Activated naive CD4-positive, alpha-beta T cell treated with anti-CD3 and anti-CD28 coated beads, Interleukin-2, amount 50 U/mL, for 16 hours (primary cell): ENCODE results near the gene AVPR2.
A peak's percentile ranks its signal among the peaks of the same experiment; 100 is the strongest.

Experiments
- DNase-seq: peaks from one replicate; pipeline ENCODE4 v3.0.0-alpha.2; 2020

The AVPR2 gene

DNA sequence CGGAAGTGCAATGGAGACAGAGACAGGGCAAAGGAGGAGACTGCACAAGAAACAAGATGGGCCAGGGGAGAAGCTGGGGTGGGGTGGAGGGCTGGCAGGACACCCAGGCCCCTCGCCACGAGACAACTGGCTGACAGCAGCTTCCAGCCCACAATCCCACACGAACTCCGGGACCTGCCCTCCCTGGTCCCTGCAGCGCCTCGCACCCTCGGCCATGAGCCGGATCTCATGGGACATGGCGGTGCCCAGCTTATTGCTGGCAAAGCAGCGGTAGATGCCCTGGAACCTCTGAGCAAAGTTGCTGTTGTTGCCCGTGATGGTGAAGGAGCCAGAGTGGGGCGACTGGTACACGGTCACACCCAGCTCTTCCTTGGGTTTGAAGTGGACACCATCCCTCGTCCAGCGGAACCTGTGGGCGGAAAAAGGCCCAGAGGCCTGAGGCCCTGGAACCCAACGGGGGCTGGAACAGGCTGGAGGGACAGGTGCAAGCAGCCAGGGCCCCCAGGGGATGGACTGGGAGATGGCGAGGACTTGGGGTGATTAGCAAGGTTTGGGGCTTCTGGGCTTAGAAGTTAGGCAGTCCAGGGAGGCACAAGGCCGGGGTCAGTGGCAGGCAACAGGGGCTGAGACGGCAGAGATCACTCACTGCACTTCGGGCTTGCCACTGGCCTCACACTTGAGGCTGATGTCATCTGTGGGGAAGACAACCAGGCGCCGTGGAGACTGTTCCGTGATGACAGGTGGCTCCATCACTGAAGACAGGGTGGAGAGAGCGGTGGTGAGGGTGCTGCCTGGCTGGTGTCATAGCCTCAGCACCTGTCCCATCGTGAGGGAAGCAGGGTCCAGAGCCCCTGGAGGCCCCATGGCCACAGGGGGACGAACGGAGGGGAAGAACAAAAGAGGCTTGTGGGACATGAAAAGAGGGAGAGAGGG, 32.3 kb upstream of the AVPR2 start:
- no peak for DNase-seq

DNA sequence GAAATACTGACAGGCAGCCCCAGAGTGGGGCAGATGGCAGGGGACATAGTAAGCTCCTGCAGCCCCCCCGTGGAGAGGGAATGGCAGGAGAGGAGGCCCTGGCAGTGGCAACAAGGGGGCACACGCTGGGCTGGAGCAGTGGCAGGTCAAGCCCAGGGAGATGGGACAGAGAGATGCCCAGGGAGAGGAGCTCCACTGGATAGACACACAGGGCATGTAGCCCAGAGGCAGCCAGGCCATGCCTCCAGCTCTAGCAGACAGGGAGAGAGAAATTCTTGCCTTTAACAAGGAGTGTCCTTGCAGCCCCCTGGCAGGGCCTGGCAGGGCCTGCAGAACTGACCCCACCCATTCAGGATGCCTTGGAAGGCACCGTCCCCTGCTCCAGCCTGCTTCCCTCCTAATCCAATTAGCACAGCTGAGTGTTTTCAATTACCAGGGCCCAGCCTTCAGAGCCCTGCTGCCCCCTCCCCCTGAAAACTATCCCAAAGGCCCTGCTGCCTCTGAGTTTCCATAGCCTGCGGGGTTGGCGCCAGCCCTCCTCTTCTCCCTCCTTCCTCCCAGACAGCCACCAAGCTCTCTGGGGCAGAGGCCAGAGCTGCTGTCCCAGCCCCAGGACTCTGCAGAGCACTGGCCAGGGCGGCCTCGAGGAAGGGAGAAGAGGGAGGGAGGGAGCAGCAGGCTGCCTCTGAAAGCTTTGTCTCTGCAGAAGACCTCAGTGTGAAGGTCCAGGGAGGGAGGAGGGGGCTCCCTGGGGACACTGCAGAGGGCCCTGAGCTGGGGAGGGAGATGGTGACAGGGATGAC, 31.0 kb upstream of the AVPR2 start:
- no peak for DNase-seq

DNA sequence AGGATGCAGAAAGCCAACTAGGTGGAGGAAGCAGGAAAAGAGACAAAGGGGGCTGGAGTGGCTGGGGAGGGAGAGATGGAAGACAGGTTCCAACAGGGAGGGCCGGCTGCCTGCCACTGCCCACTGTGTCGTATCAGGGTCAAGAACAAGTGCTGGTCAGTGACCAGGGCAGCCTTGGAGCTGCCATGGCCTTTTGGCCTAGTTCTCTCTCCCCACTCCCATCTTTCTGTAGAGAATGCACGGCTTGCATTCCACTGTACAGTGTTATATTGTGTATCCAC, 30.4 kb upstream of the AVPR2 start:
- no peak for DNase-seq

- no peak for DNase-seq
Measured at GRCh38 chrX:153874366-153875125, 29.9 kb upstream of the AVPR2 start.

GRCh38 chrX:153875391-153876111, 28.9 kb upstream of the AVPR2 start:
- DNase-seq = peak; percentile 59

DNA sequence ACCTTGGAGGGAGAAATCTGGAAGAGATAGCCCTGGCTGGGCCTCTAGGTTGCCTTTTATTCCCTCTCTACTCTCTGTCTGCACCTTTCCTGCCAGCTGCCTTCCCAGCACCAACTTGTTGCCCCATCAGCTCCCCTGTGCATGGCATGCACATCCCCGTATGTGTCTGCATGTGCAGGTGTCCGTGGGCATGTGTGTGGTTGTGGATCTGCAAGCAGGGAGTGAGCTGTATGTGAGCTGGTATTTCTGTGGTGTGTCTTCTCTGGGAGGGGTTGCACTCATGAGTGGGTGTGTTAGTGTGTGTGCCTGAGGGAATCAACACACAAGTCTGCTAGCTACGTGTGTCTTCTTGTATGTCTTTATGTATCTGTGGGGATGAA, 28.4 kb upstream of the AVPR2 start:
- no peak for DNase-seq

- DNase-seq = no peak
Measured at GRCh38 chrX:153877571-153878261, 26.8 kb upstream of the AVPR2 start.

DNA sequence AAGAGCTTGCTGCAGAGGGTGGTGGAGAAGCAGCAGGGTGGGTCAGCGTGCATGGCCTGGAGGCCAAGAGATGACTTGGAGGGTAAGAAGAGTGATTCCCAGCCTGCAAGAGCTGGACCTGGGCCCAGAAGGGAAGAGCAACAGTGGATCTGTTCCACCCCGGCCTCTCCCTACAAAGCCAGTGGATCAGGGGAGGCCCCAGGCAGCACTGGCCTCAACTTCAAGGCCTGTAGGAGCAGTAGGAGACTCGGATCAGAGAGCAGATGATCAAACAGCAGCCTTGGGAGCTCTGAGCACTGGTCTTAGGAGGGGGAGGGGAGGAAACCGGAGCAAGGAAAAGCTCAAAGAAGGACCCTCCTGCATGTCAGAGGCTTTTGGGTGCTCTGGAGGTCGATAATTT, 26.1 kb upstream of the AVPR2 start:
- no peak for DNase-seq

DNA sequence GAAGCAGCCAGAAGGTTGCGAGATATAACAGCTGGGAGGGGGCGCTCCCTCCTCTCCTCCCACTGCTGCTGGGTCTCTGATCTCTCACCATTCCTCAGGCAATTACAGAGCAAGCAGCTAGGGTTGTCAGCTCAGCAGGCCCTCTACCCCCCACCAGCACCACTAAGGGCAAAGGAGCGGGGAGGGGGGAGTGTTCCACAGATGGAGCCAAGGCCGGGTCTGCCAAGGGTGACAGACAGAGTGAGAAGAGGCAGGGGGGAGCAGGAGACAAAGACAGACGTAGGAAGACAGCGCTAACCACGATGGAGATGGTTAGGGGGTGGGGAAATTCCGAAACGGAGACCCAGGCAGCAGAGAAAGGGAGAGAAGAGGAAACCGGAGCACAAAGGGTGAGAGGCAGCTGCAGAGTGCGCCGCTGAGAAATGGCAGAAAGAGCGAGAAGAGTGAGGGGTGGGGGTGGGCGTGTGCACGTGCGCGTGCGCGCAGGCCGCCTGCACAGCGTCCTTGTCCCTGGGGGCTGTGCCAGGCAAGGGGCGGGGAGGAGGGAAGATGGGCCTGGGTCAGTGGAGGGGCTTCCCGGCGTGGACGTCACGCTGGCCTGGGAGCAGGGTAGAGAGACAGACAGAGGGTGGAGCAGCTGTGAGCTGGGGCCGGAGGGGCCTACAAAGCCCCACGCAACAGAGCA, 25.4 kb upstream of the AVPR2 start:
- peak; percentile 26 for DNase-seq

- no peak for DNase-seq
Measured at GRCh38 chrX:153879741-153880439, 24.6 kb upstream of the AVPR2 start.

GRCh38 chrX:153880440-153880815, 24.0 kb upstream of the AVPR2 start:
- DNase-seq = no peak

DNA sequence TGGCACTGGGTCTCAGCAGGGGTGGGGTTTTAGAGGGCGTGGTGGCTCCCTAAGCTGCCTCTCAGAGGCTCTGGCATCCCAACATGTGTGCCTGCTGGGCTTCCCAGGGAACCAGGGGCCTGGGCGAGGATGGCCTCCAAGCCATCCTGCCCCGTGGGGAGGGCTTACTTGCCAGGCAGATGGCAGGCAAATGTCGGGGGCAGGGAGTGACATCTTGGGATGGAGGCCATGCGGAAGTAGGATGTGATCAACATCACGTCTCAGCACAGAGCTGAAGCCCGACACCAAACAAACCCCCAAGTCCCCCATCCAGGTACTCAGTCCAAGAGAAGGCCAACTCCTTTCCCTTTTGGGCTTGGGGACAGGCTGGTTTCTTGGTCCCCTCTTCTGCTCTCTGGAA, 23.2 kb upstream of the AVPR2 start:
- no peak for DNase-seq

DNA sequence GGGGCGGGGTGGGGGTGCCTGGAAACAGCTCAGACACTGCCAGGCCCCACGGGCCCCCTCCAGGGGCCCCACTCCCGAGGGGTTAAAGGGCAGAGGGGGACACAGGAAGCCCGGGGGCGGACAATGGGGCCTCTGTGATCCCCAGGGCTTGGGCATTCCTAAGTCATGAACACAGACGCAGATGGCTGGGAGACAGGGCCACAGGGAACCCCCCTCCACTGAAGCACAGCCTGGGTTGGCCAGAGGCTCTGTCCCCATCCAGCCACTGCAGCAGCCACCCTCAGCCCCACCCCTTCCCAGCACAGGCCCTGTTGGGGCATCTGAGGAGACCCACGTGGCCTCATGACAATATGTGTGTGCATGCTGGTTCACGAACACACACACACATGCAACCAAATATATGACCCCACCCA, 22.4 kb upstream of the AVPR2 start:
- DNase-seq = no peak

- no peak for DNase-seq
Measured at GRCh38 chrX:153882557-153882956, 21.9 kb upstream of the AVPR2 start.

GRCh38 chrX:153883163-153883843, 21.2 kb upstream of the AVPR2 start:
- no peak for DNase-seq

GRCh38 chrX:153884136-153884535, 20.3 kb upstream of the AVPR2 start:
- no peak for DNase-seq

- no peak for DNase-seq
Measured at GRCh38 chrX:153884590-153884989, 19.9 kb upstream of the AVPR2 start.

DNA sequence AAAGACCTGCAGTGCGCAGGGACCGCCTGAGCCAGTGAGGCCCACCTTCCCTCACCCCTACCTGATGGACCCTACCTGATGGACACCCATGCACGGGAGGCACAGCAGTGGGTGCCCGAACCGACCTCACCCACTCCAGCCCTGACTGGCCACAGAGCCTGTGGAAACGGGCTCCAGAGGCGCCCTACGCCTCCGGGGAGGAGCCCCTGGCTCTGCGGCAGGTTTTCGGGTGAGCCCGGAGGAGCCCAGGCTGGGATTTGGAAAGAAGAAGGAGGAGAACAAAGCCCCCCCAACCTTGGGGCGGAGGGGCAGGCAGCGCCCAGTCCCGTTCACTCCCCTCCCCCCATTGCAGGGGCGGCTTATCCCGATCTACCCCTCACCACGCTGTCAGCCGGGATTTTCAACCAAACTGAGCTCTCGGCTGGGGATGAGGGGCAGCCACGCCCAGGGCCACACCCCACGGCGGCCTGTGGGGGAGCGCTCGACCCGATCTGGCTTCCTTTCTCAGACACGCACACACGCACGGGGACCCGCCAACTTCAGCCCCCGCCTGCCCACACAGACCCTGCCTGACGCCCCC, 19.2 kb upstream of the AVPR2 start:
- no peak for DNase-seq

DNA sequence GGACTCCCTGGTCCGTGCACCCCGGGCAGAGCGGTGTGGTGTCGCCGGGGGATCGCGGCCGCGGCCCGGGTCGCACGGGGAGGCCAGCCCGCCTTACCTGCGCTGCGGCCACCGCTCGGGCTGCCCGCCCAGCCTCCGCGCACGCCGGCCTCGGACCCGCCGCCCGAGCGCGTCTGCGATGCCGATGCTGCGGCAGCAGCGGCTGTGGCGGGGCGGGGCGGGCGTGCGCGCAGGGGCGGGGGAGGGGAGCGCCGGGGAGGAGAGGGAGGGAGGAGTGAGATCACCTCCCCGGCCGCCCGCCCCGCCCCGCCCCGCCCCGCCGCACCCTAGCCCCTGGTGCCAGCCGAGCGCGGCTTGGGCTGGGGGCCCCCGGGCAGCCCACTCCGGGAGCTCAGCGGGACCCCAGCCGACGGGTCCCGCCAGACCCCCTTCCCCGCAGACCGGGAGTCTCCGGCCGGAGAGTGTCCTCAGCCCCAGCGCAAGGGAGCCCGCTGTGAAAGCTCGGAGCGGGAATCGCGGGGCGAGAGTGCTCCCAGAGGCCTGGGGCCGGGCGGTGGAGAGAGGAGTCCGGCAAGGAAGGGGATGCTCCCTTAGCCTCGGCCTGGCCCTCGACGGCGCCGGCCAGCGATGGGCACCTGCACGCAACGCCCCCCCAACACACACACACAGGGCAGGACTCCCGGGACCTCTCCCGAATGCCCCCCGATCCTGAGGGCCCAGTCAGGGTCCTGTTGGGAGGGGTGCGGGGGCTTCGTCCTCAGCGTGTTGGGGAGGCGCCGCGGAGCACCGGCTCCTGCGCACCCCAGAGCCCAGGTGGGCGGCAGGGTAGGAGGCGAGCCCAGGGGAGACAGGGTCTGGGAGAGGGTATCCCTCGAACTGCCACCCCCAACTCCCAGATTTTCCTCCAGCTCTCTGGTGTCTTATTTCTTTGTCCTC, 18.2 kb upstream of the AVPR2 start, which contains the start of gene L1CAM:
TSS of gene L1CAM (minus strand) at position 206 of the 936 bp plus-strand sequence. CDS start 10,337 bp downstream, outside the sequence.
- DNase-seq = peak; percentile 42
